ENCODE results near the gene THSD7A.

The THSD7A gene

GRCh38 chr7:11343818-11344413 is 488.1 kb downstream of the THSD7A start:
- TF ChIP-seq CTCF (IDR thresholded peaks at IDR 0.05; ENCODE audit: low read depth, low read length), result peak; percentile 32; the same call in 1 of the 2 replicates
- H3K4me3 ChIP-seq (ENCODE audit: low read depth, low read length), result no peak overlapping the region

- no peak overlapping the region for H3K4me3 ChIP-seq (ENCODE audit: low read depth, low read length)
- no peak for TF ChIP-seq CTCF (IDR thresholded peaks at IDR 0.05; ENCODE audit: low read depth, low read length)
Observed at GRCh38 chr7:11343136-11343535, 488.9 kb downstream of the THSD7A start.

- TF ChIP-seq CTCF (IDR thresholded peaks at IDR 0.05; ENCODE audit: low read depth, low read length), result no peak
- no peak overlapping the region for H3K4me3 ChIP-seq (ENCODE audit: low read depth, low read length)
Observed at GRCh38 chr7:11341285-11341944, 490.6 kb downstream of the THSD7A start.

GRCh38 chr7:11336432-11336831 is 495.6 kb downstream of the THSD7A start:
- TF ChIP-seq CTCF (IDR thresholded peaks at IDR 0.05; ENCODE audit: low read depth, low read length), result no peak
- no peak overlapping the region for H3K4me3 ChIP-seq (ENCODE audit: low read depth, low read length)

- no peak overlapping the region for H3K4me3 ChIP-seq (ENCODE audit: low read depth, low read length)
- TF ChIP-seq CTCF (IDR thresholded peaks at IDR 0.05; ENCODE audit: low read depth, low read length), result no peak
Observed at GRCh38 chr7:11335947-11336346, 496.1 kb downstream of the THSD7A start.

GRCh38 chr7:11332865-11333228 is 499.2 kb downstream of the THSD7A start:
- TF ChIP-seq CTCF (IDR thresholded peaks at IDR 0.05; ENCODE audit: low read depth, low read length), result no peak
- H3K4me3 ChIP-seq (ENCODE audit: low read depth, low read length), result no peak overlapping the region

GRCh38 chr7:11332186-11332864 is 499.7 kb downstream of the THSD7A start:
- H3K4me3 ChIP-seq (ENCODE audit: low read depth, low read length), result no peak overlapping the region
- no peak for TF ChIP-seq CTCF (IDR thresholded peaks at IDR 0.05; ENCODE audit: low read depth, low read length)
